ENCODE data around the gene ALKBH7.
"Not testable (repeated sequence)": the region's sequence is repeated elsewhere in the genome, so short reads cannot be mapped to it uniquely, and the experiment has no call there.

ALKBH7 gene

DNA sequence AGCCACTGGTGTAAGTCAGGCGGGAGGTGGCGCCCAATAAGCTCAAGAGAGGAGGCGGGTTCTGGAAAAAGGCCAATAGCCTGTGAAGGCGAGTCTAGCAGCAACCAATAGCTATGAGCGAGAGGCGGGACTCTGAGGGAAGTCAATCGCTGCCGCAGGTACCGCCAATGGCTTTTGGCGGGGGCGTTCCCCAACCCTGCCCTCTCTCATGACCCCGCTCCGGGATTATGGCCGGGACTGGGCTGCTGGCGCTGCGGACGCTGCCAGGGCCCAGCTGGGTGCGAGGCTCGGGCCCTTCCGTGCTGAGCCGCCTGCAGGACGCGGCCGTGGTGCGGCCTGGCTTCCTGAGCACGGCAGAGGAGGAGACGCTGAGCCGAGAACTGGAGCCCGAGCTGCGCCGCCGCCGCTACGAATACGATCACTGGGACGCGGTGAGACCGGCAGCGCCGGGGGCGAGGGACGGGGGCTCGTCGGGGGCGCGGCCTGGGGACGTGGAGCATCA is at the start of gene ALKBH7:
TSS of gene ALKBH7 (plus strand) at position 201 of the 502 bp plus-strand sequence. CDS start at position 228, 27 bp downstream.
- H3K4me3 ChIP-seq (ENCODE audit: low read depth in 1 of 2, low read length in 2 of 2): peak within 1 kb of the TSS; percentile 83 to 87

GRCh38 chr19:6324757-6325156 is 47.8 kb upstream of the ALKBH7 start:
- H3K9me3 ChIP-seq (ENCODE audit: control insufficient read depth in 1 of 2, low read length in 2 of 2): no peaks in the 10 kb centered on the region
- H3K27me3 ChIP-seq (ENCODE audit: low read depth, low read length): no peaks in the 10 kb centered on the region
- H3K36me3 ChIP-seq (ENCODE audit: control insufficient read depth in 1 of 2, insufficient read depth in 2 of 2, low read length in 2 of 2): no peaks in the 10 kb centered on the region
- no peak overlapping the region for H3K27ac ChIP-seq (ENCODE audit: low read length)
- H3K4me1 ChIP-seq (ENCODE audit: control insufficient read depth in 1 of 2, insufficient read depth in 2 of 2, low read length in 2 of 2): no peaks in the 10 kb centered on the region
- H3K4me3 ChIP-seq (ENCODE audit: low read depth in 1 of 2, low read length in 2 of 2): no peak overlapping the region

More for the DNA sequence above, at the start of gene ALKBH7:
- H3K27ac ChIP-seq (ENCODE audit: low read length): peak within 1 kb of the TSS; percentile 95
- H3K36me3 ChIP-seq (ENCODE audit: control insufficient read depth in 1 of 2, insufficient read depth in 2 of 2, low read length in 2 of 2): peaks cover 8 to 26% of the 10 kb centered on the region in 2 donors
- no peaks in the 10 kb centered on the region for H3K27me3 ChIP-seq (ENCODE audit: low read depth, low read length)
- H3K9me3 ChIP-seq (ENCODE audit: control insufficient read depth in 1 of 2, low read length in 2 of 2): no peaks in the 10 kb centered on the region
- H3K4me1 ChIP-seq (ENCODE audit: control insufficient read depth in 1 of 2, insufficient read depth in 2 of 2, low read length in 2 of 2): peaks cover 0 to 10% of the 10 kb centered on the region in 2 donors

GRCh38 chr19:6325614-6326013 is 47.0 kb upstream of the ALKBH7 start:
- Histone ChIP-seq H3K9me3 (ENCODE audit: control insufficient read depth in 1 of 2, low read length in 2 of 2) (no peaks in the 10 kb centered on the region), H3K4me1 (ENCODE audit: control insufficient read depth in 1 of 2, insufficient read depth in 2 of 2, low read length in 2 of 2) (no peaks in the 10 kb centered on the region), H3K27me3 (ENCODE audit: low read depth, low read length) (no peaks in the 10 kb centered on the region), H3K27ac (ENCODE audit: low read length) (no peak overlapping the region), H3K4me3 (ENCODE audit: low read depth in 1 of 2, low read length in 2 of 2) (no peak overlapping the region), H3K36me3 (ENCODE audit: control insufficient read depth in 1 of 2, insufficient read depth in 2 of 2, low read length in 2 of 2) (no peaks in the 10 kb centered on the region)

DNA sequence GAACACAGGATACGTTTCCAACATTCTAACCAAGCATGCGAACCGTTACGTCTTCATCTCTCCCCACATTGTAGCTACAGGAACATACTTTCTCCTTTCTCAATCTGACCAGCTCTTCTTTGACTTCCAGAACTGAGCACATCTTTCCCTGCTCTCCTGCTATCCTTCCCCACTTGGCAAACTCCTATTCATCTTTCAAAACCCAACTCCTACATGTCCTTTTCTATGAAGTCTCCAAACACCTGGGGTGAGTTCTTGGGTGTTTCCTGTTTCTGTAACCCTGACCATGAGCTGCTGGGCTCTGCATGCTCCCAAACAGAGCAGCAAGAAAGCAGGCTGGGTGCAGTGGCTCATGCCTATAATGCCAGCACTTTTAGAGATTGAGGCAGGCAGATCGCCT is 45.8 kb upstream of the ALKBH7 start:
- Histone ChIP-seq H3K36me3 (ENCODE audit: control insufficient read depth in 1 of 2, insufficient read depth in 2 of 2, low read length in 2 of 2) (no peaks in the 10 kb centered on the region), H3K27me3 (ENCODE audit: low read depth, low read length) (no peaks in the 10 kb centered on the region), H3K4me1 (ENCODE audit: control insufficient read depth in 1 of 2, insufficient read depth in 2 of 2, low read length in 2 of 2) (no peaks in the 10 kb centered on the region), H3K4me3 (ENCODE audit: low read depth in 1 of 2, low read length in 2 of 2) (no peak overlapping the region), H3K9me3 (ENCODE audit: control insufficient read depth in 1 of 2, low read length in 2 of 2) (no peaks in the 10 kb centered on the region), H3K27ac (ENCODE audit: low read length) (no peak overlapping the region)

- Histone ChIP-seq H3K27ac (ENCODE audit: low read length) (no peak within 1 kb of the TSS), H3K27me3 (ENCODE audit: low read depth, low read length) (no peaks in the 10 kb centered on the region), H3K4me1 (ENCODE audit: control insufficient read depth in 1 of 2, insufficient read depth in 2 of 2, low read length in 2 of 2) (no peaks in the 10 kb centered on the region), H3K4me3 (ENCODE audit: low read depth in 1 of 2, low read length in 2 of 2) (no peak within 1 kb of the TSS), H3K36me3 (ENCODE audit: control insufficient read depth in 1 of 2, insufficient read depth in 2 of 2, low read length in 2 of 2) (no peaks in the 10 kb centered on the region), H3K9me3 (ENCODE audit: control insufficient read depth in 1 of 2, low read length in 2 of 2) (no peaks in the 10 kb centered on the region)
These were observed 39.2 kb upstream of the ALKBH7 start, which contains the start of gene ACER1 for GRCh38 chr19:6333439-6333838. TSS of gene ACER1 (minus strand) at chr19:6333612. CDS start at chr19:6333551, 61 bp downstream.

GRCh38 chr19:6334490-6335285 is 37.9 kb upstream of the ALKBH7 start:
- H3K27ac ChIP-seq (ENCODE audit: low read length): no peak overlapping the region
- H3K27me3 ChIP-seq (ENCODE audit: low read depth, low read length): no peaks in the 10 kb centered on the region

DNA sequence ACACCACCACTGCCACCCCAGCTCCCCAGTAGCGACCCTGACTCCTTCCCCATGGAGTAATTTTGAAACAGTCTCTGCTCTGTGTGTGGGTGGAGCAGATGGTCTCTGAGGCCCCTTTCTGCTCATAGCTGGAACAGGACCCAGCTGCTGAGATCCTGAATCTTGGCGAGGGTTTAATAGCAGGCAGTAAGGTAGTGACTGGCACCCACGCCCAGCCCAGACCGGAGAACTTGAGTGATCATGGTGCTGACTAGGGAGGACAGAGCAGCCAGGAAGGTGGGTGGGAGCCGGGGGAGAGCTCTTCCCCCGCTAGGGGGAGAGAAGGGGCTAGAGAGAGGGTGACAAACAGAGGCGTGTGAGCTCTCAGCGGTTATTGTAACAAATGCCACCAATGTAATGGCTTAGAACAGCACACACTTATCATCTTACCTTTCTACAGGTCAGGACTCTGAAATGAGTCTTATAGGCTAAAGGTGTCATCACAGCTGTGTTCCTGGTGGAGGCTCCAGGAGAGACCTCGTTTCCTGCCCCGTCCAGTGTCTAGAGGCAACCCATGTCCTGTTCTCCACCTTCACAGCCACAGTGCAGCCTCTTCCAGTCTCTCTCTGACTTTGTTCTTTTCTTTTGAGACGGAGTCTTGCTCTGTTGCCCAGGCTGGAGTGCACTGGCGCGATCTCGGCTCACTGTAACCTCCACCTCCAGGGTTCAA is 31.9 kb upstream of the ALKBH7 start:
- Histone ChIP-seq H3K27ac (ENCODE audit: low read length) (no peak overlapping the region), H3K27me3 (ENCODE audit: low read depth, low read length) (no peaks in the 10 kb centered on the region), H3K36me3 (ENCODE audit: control insufficient read depth in 1 of 2, insufficient read depth in 2 of 2, low read length in 2 of 2) (no peaks in the 10 kb centered on the region), H3K4me3 (ENCODE audit: low read depth in 1 of 2, low read length in 2 of 2) (no peak overlapping the region), H3K9me3 (ENCODE audit: control insufficient read depth in 1 of 2, low read length in 2 of 2) (no peaks in the 10 kb centered on the region), H3K4me1 (ENCODE audit: control insufficient read depth in 1 of 2, insufficient read depth in 2 of 2, low read length in 2 of 2) (no peaks in the 10 kb centered on the region)

More at GRCh38 chr19:6334490-6335285, 37.9 kb upstream of the ALKBH7 start:
- no peaks in the 10 kb centered on the region for H3K9me3 ChIP-seq (ENCODE audit: control insufficient read depth in 1 of 2, low read length in 2 of 2)
- H3K36me3 ChIP-seq (ENCODE audit: control insufficient read depth in 1 of 2, insufficient read depth in 2 of 2, low read length in 2 of 2): no peaks in the 10 kb centered on the region
- no peaks in the 10 kb centered on the region for H3K4me1 ChIP-seq (ENCODE audit: control insufficient read depth in 1 of 2, insufficient read depth in 2 of 2, low read length in 2 of 2)
- H3K4me3 ChIP-seq (ENCODE audit: low read depth in 1 of 2, low read length in 2 of 2): no peak overlapping the region

GRCh38 chr19:6343462-6343861 is 29.1 kb upstream of the ALKBH7 start:
- Histone ChIP-seq H3K36me3 (ENCODE audit: control insufficient read depth in 1 of 2, insufficient read depth in 2 of 2, low read length in 2 of 2) (no peaks in the 10 kb centered on the region), H3K4me3 (ENCODE audit: low read depth in 1 of 2, low read length in 2 of 2) (no peak overlapping the region), H3K4me1 (ENCODE audit: control insufficient read depth in 1 of 2, insufficient read depth in 2 of 2, low read length in 2 of 2) (no peaks in the 10 kb centered on the region), H3K27ac (ENCODE audit: low read length) (no peak overlapping the region), H3K9me3 (ENCODE audit: control insufficient read depth in 1 of 2, low read length in 2 of 2) (no peaks in the 10 kb centered on the region), H3K27me3 (ENCODE audit: low read depth, low read length) (no peaks in the 10 kb centered on the region)

DNA sequence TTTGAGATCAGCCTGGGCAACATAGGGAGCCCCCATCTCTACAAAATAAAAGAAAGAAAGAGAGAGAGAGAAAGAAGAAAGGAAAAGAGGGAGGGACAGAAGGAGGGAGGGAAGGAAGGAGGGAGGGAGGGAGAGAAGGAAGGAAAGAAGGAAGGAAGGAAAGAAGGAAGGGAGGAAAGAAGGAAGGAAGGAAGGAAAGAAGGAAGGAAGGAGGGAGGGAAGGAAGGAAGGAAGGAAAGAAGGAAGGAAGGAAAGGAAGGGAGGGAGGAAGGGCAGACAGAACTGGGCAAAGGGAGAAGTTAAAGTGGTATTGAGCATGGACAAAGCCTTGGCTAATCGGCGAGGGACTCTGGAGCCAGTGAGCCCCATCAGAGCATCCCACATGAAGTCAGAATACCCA is 23.3 kb upstream of the ALKBH7 start:
- H3K27me3 ChIP-seq (ENCODE audit: low read depth, low read length); H3K9me3 ChIP-seq (ENCODE audit: control insufficient read depth in 1 of 2, low read length in 2 of 2); H3K27ac ChIP-seq (ENCODE audit: low read length); H3K4me3 ChIP-seq (ENCODE audit: low read depth in 1 of 2, low read length in 2 of 2); H3K36me3 ChIP-seq (ENCODE audit: control insufficient read depth in 1 of 2, insufficient read depth in 2 of 2, low read length in 2 of 2); H3K4me1 ChIP-seq (ENCODE audit: control insufficient read depth in 1 of 2, insufficient read depth in 2 of 2, low read length in 2 of 2): not testable (repeated sequence)

- Histone ChIP-seq H3K4me3 (ENCODE audit: low read depth in 1 of 2, low read length in 2 of 2) (no peak overlapping the region), H3K9me3 (ENCODE audit: control insufficient read depth in 1 of 2, low read length in 2 of 2) (no peaks in the 10 kb centered on the region), H3K36me3 (ENCODE audit: control insufficient read depth in 1 of 2, insufficient read depth in 2 of 2, low read length in 2 of 2) (no peaks in the 10 kb centered on the region), H3K4me1 (ENCODE audit: control insufficient read depth in 1 of 2, insufficient read depth in 2 of 2, low read length in 2 of 2) (no peaks in the 10 kb centered on the region), H3K27ac (ENCODE audit: low read length) (no peak overlapping the region), H3K27me3 (ENCODE audit: low read depth, low read length) (no peaks in the 10 kb centered on the region)
These were observed 21.9 kb upstream of the ALKBH7 start for GRCh38 chr19:6350688-6351087.

DNA sequence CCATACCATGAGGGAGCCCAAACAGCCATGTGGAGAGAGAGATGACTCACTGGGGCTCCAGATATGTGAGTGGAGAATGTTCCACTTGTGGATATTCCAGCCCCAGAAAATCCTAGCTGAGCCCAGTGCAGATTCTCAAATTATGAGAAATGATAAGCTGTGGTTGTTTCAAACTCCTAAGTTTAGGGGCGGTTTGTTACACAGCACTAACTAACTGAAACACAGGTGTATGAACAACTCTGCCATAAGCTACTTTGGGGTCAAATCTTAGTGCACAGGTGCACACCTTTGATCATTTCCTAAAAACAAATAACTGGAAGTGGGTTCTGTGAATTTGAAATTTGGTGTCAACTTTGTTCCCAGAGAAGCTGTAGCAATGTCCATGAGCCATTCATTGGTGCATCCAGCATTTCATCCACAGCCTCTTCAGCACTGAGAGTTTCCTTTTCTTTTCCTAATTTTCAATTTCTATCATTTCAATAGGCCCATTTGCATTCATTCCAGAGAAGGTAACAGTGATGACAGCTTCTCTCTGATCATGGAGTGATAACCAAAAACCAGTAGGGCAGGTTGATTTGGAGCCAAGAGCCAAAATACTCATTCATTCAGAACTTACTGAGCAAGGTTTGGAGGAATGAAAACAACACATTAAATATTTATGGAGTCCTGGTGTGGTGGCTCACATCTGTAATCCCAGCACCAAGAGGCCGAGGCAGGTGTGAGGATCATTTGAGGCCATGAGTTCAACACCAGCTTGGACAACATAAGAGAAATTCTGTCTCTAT is 20.0 kb upstream of the ALKBH7 start:
- H3K4me1 ChIP-seq (ENCODE audit: control insufficient read depth in 1 of 2, insufficient read depth in 2 of 2, low read length in 2 of 2): no peaks in the 10 kb centered on the region
- no peaks in the 10 kb centered on the region for H3K27me3 ChIP-seq (ENCODE audit: low read depth, low read length)
- H3K9me3 ChIP-seq (ENCODE audit: control insufficient read depth in 1 of 2, low read length in 2 of 2): no peaks in the 10 kb centered on the region
- H3K36me3 ChIP-seq (ENCODE audit: control insufficient read depth in 1 of 2, insufficient read depth in 2 of 2, low read length in 2 of 2): no peaks in the 10 kb centered on the region
- H3K27ac ChIP-seq (ENCODE audit: low read length): no peak overlapping the region
- no peak overlapping the region for H3K4me3 ChIP-seq (ENCODE audit: low read depth in 1 of 2, low read length in 2 of 2)
